ENCODE data around the gene TANC1.

Gene TANC1

GRCh38 chr2:159224061-159224813 is 255.8 kb downstream of the TANC1 start:
- H3K27me3 ChIP-seq, result no peaks in the 10 kb centered on the region
- no peak overlapping the region; the same call in 1 of the 2 replicates for H3K27ac ChIP-seq
- no peak for TF ChIP-seq Cebpa-rat (IDR thresholded peaks at IDR 0.05)
- no peaks in the 10 kb centered on the region for H3K9me3 ChIP-seq
- peaks cover 30% of the 10 kb centered on the region for H3K4me1 ChIP-seq
- peaks cover 12% of the 10 kb centered on the region for H3K36me3 ChIP-seq
- H4K20me1 ChIP-seq, result no peaks in the 10 kb centered on the region
- H3K4me3 ChIP-seq, result no peak overlapping the region
- no peak overlapping the region for H3K4me2 ChIP-seq
- no peak overlapping the region for H3K9ac ChIP-seq

GRCh38 chr2:159225025-159226016 is 256.9 kb downstream of the TANC1 start:
- H3K27ac ChIP-seq, result no peak overlapping the region
- H3K9ac ChIP-seq, result no peak overlapping the region
- H4K20me1 ChIP-seq, result no peaks in the 10 kb centered on the region
- peaks cover 30% of the 10 kb centered on the region for H3K4me1 ChIP-seq
- no peak overlapping the region for H3K4me3 ChIP-seq
- H3K4me2 ChIP-seq, result no peak overlapping the region
- no peaks in the 10 kb centered on the region for H3K27me3 ChIP-seq
- H3K9me3 ChIP-seq, result no peaks in the 10 kb centered on the region
- no peak for TF ChIP-seq Cebpa-rat (IDR thresholded peaks at IDR 0.05)
- H3K36me3 ChIP-seq, result peaks cover 18% of the 10 kb centered on the region

DNA sequence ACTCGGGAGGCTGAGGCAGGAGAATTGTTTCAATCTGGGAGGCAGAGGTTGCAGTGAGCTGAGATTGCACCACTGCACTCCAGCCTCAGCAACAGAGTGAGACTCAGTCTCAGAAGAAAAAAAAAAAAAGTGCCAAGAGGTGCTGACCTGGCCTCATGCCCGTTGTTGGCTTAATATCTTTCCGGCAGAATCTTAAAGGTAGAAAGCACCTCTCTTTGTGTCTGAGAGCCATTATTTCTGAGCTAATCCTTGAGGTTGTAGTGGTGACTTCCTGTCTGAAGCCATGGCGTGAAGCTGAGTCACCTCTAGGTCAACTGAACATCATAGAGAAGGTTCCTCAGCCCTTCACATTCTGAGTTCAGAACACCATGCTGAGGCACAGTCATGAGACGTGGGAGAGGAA is 257.6 kb downstream of the TANC1 start:
- Histone ChIP-seq H4K20me1 (no peaks in the 10 kb centered on the region), H3K4me1 (peaks cover 30% of the 10 kb centered on the region), H3K36me3 (peaks cover 24% of the 10 kb centered on the region), H3K4me3 (no peak overlapping the region), H3K9ac (no peak overlapping the region), H3K9me3 (no peaks in the 10 kb centered on the region), H3K27ac (no peak overlapping the region), H3K4me2 (no peak overlapping the region), H3K27me3 (no peaks in the 10 kb centered on the region)
- no peak for TF ChIP-seq Cebpa-rat (IDR thresholded peaks at IDR 0.05)

DNA sequence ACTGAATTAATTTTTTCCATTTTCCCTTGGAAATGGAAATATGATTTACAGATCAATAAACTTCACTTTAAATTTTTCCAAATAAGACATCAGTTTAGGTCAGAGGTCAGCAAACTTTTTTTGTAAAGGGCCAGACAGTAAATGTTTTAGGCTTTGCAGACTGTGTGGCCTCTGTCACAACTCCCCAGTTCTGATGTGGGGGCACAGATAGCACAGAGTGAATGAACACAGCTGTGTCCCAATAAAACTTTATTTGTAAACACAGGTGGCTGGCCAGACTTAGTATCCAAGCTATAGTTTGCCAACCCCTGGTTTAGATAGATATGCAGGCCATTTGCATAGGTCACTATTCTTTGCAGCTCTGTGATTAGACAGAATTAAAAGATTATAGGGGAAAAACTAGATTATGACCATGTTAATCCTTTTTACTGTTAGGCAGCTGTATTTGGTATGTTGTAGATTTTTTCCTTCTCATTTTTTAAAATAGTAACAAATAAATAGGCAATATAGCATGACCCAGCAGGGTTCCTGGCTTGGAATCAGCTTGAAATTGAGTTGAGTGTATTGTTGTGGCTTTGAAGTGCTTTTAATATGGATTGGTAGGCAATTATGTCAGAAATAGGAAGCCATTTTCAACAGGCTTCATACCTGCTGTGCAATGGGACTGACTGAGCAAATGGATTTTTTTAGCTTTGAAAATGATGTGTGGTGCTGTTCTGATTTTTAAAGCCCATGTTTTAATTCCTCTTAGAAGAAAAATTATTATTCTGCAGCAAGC is 258.4 kb downstream of the TANC1 start:
- Histone ChIP-seq H3K27me3 (no peaks in the 10 kb centered on the region), H3K4me1 (peaks cover 30% of the 10 kb centered on the region), H3K9me3 (no peaks in the 10 kb centered on the region), H3K27ac (no peak overlapping the region), H3K36me3 (peaks cover 26% of the 10 kb centered on the region), H4K20me1 (no peaks in the 10 kb centered on the region), H3K4me2 (no peak overlapping the region), H3K9ac (no peak overlapping the region), H3K4me3 (no peak overlapping the region)
- no peak for TF ChIP-seq Cebpa-rat (IDR thresholded peaks at IDR 0.05)

GRCh38 chr2:159227467-159227866 is 259.0 kb downstream of the TANC1 start:
- no peak for TF ChIP-seq Cebpa-rat (IDR thresholded peaks at IDR 0.05)
- H3K9me3 ChIP-seq, result no peaks in the 10 kb centered on the region
- H3K9ac ChIP-seq, result no peak overlapping the region
- H3K4me3 ChIP-seq, result no peak overlapping the region
- peak overlapping the region; percentile 54; the same call in 1 of the 2 replicates for H3K27ac ChIP-seq
- peaks cover 32% of the 10 kb centered on the region for H3K36me3 ChIP-seq
- peaks cover 30% of the 10 kb centered on the region for H3K4me1 ChIP-seq
- no peaks in the 10 kb centered on the region for H3K27me3 ChIP-seq
- no peaks in the 10 kb centered on the region for H4K20me1 ChIP-seq
- H3K4me2 ChIP-seq, result no peak overlapping the region

DNA sequence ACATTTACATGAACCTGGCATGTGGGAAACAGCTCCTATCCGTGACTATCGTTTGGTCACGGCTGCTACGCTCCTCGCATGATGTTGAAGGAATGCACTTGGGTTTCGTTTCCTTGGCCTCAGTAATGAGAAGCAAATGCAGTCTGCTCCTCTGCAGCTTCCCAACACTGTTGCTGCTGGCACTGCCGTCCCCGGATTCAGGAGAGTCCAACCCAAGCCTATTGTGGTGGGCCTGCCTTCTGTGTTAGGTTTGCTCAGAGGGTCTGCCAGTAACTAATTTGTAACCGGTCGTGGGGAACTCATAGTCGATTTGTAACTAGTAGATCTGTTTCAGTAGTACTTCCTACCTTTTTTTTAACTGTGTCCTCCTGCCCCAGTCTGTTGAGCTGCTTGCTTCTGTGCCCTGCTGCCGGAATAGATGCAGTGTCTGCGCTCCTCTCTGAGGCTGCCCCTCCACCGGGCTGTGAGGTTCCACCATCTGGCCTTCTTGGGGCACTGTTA is 259.7 kb downstream of the TANC1 start:
- H3K36me3 ChIP-seq, result peaks cover 33% of the 10 kb centered on the region
- H4K20me1 ChIP-seq, result no peaks in the 10 kb centered on the region
- no peaks in the 10 kb centered on the region for H3K9me3 ChIP-seq
- TF ChIP-seq Cebpa-rat (IDR thresholded peaks at IDR 0.05), result no peak
- H3K4me1 ChIP-seq, result peaks cover 30% of the 10 kb centered on the region
- no peaks in the 10 kb centered on the region for H3K27me3 ChIP-seq
- no peak overlapping the region for H3K4me2 ChIP-seq
- H3K27ac ChIP-seq, result peak overlapping the region; percentile 54; the same call in 1 of the 2 replicates
- no peak overlapping the region for H3K4me3 ChIP-seq
- H3K9ac ChIP-seq, result 0 out of 2 replicates have a peak overlapping the region, but pooled peaks have one; percentile 5

DNA sequence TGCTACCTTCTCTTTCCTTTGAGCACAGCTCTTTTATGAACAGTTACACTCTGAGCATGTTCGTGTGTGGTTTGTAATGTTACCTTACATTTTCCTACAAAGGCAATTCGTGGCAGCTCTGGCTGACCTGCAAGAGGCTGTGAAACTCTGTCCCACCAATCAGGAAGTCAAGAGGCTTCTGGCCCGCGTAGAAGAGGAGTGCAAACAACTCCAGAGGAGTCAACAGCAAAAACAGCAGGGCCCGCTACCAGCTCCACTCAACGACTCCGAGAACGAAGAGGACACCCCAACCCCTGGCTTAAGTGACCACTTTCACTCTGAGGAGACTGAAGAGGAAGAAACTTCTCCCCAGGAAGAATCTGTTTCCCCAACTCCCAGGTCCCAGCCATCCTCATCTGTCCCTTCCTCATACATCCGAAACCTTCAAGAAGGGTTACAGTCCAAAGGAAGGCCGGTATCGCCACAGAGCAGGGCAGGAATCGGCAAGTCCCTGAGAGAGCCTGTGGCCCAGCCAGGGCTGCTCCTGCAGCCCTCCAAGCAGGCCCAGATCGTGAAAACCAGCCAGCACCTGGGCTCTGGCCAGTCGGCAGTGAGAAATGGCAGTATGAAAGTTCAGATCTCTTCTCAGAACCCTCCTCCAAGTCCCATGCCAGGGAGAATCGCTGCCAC is 261.2 kb downstream of the TANC1 start:
- Histone ChIP-seq H3K4me3 (no peak overlapping the region), H3K27me3 (no peaks in the 10 kb centered on the region), H3K27ac (peak overlapping the region; percentile 54; the same call in 1 of the 2 replicates), H3K9me3 (no peaks in the 10 kb centered on the region; the same call in 1 of the 2 replicates), H4K20me1 (no peaks in the 10 kb centered on the region), H3K36me3 (peaks cover 44% of the 10 kb centered on the region), H3K4me2 (no peak overlapping the region), H3K9ac (no peak overlapping the region), H3K4me1 (peaks cover 30% of the 10 kb centered on the region)
- no peak for TF ChIP-seq Cebpa-rat (IDR thresholded peaks at IDR 0.05)

GRCh38 chr2:159230145-159230877 is 261.9 kb downstream of the TANC1 start:
- Histone ChIP-seq H3K27ac (peak overlapping the region; percentile 54; the same call in 1 of the 2 replicates), H3K4me1 (peaks cover 30% of the 10 kb centered on the region), H3K4me2 (no peak overlapping the region), H3K4me3 (no peak overlapping the region), H3K9me3 (no peaks in the 10 kb centered on the region; the same call in 1 of the 2 replicates), H3K27me3 (no peaks in the 10 kb centered on the region), H3K36me3 (peaks cover 50% of the 10 kb centered on the region), H4K20me1 (no peaks in the 10 kb centered on the region), H3K9ac (no peak overlapping the region)
- TF ChIP-seq Cebpa-rat (IDR thresholded peaks at IDR 0.05), result no peak

All from BLaER1 (cell line).